Measurements from ENCODE around the gene RANBP2. TPM values are rescaled to one million over a fixed set of nuclear protein-coding genes. Genes with fewer than 3 reads are reported as not detected.

Gene RANBP2
- total RNA-seq, 1 experiment from 2014 or later: 91.4 TPM

DNA sequence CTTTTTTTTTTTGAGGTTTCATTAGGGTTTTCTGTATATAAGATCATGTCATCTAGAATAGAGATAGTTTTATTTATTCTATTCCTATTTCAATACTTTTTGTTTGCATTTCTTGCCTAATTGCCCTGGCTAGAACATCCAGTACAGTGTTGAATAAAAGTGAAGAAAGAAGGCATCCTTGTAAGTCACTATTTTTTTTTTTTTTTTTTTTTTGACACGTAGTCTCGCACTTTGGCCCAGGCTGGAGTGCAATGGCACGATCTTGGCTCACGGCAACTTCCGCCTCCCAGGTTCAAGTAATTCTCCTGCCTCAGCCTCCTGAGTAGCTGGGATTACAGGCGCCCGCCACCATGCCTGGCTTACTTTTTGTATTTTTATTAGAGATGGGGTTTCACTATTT lies 27.8 kb upstream of the RANBP2 start:
- no peak overlapping the region for H2BK12ac ChIP-seq (ENCODE audit: insufficient read length, low read depth, low read length)
- peaks cover 2 to 4% of the 10 kb centered on the region in 2 experiments; a peak in 2 of 5 replicates for H3K9me3 Mint-ChIP-seq
- no peak overlapping the region for H2AFZ ChIP-seq (ENCODE audit: low read length)
- H3K23ac ChIP-seq (ENCODE audit: insufficient read length, low read depth, low read length): no peak overlapping the region
- H3K4me1 Mint-ChIP-seq: no peaks in the 10 kb centered on the region
- no peak overlapping the region for H3K9ac ChIP-seq (ENCODE audit: extremely low read depth, insufficient read length, low read length)
- H2BK120ac ChIP-seq (ENCODE audit: low read depth, low read length, poor library complexity, severe bottlenecking): no peak overlapping the region
- TF ChIP-seq, protein P1, sequence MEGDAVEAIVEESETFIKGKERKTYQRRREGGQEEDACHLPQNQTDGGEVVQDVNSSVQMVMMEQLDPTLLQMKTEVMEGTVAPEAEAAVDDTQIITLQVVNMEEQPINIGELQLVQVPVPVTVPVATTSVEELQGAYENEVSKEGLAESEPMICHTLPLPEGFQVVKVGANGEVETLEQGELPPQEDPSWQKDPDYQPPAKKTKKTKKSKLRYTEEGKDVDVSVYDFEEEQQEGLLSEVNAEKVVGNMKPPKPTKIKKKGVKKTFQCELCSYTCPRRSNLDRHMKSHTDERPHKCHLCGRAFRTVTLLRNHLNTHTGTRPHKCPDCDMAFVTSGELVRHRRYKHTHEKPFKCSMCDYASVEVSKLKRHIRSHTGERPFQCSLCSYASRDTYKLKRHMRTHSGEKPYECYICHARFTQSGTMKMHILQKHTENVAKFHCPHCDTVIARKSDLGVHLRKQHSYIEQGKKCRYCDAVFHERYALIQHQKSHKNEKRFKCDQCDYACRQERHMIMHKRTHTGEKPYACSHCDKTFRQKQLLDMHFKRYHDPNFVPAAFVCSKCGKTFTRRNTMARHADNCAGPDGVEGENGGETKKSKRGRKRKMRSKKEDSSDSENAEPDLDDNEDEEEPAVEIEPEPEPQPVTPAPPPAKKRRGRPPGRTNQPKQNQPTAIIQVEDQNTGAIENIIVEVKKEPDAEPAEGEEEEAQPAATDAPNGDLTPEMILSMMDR (conservative IDR thresholded peaks at IDR 0.05): no peak
- no peaks in the 10 kb centered on the region for H3K27me3 Mint-ChIP-seq (ENCODE audit: low read depth)
- no peak overlapping the region for H3K4ac ChIP-seq (ENCODE audit: low read depth, low read length)
- no peak overlapping the region for H3K14ac ChIP-seq (ENCODE audit: insufficient read depth, low read length)
- no peak overlapping the region for H4K91ac ChIP-seq (ENCODE audit: insufficient read length, low read depth, low read length)
- no peak overlapping the region for H3K27ac ChIP-seq (ENCODE audit: insufficient read length, low read depth, low read length)
- H2AK5ac ChIP-seq (ENCODE audit: insufficient read length, low read length): no peak overlapping the region
- H4K8ac ChIP-seq (replicated peaks; ENCODE audit: insufficient read length, low read depth, low read length): no peak overlapping the region
- H3K79me1 ChIP-seq (ENCODE audit: insufficient read depth, low read depth, low read length, poor library complexity, severe bottlenecking): no peaks in the 10 kb centered on the region
- no CpG with 5 or more reads among the region's 7 CpGs for WGBS (ENCODE audit: extremely low coverage, insufficient read length, low lambda C conversion rate)
- H3K23me2 ChIP-seq (ENCODE audit: insufficient read length, low read depth, low read length, poor library complexity, severe bottlenecking): no peaks in the 10 kb centered on the region
- H3K4me2 ChIP-seq (ENCODE audit: insufficient read depth, insufficient read length, low read length): no peak overlapping the region
- H2BK15ac ChIP-seq (ENCODE audit: low read depth, low read length): no peak overlapping the region
- H3K27me3 ChIP-seq (ENCODE audit: insufficient read depth, low read length): no peaks in the 10 kb centered on the region
- H3K9me3 ChIP-seq (ENCODE audit: control insufficient read depth, low read depth, low read length): no peaks in the 10 kb centered on the region
- no peak overlapping the region for H3K27ac Mint-ChIP-seq
- DNase-seq: no peak
- H2BK20ac ChIP-seq (ENCODE audit: low read depth, low read length, poor library complexity, severe bottlenecking): no peak overlapping the region
- peaks cover 0 to 2% (median 0%) of the 10 kb centered on the region in 3 experiments; a peak in 3 of 7 replicates for H3K36me3 Mint-ChIP-seq (ENCODE audit: insufficient read depth in 1 of 3, low read depth in 3 of 3)
- H4K5ac ChIP-seq (ENCODE audit: insufficient read length, low read depth, low read length): no peak overlapping the region
- H3K79me2 ChIP-seq (ENCODE audit: insufficient read depth, low read length): no peaks in the 10 kb centered on the region
- no peak overlapping the region for H3K4me3 Mint-ChIP-seq
- no peaks in the 10 kb centered on the region for H4K20me1 ChIP-seq (ENCODE audit: control insufficient read depth, insufficient read depth, insufficient read length)
- no peak overlapping the region for H3T11ph ChIP-seq (ENCODE audit: low read length)
- H3K4me1 ChIP-seq (ENCODE audit: insufficient read depth, low read length): no peaks in the 10 kb centered on the region
- H3K18ac ChIP-seq (ENCODE audit: insufficient read length, low read depth, low read length): no peak overlapping the region
- H3K56ac ChIP-seq (ENCODE audit: insufficient read length, low read depth, low read length): no peak overlapping the region
- H2BK5ac ChIP-seq (ENCODE audit: insufficient read length, low read length): no peak overlapping the region

Data from H9 (cell line).